HepG2 (cell line): ENCODE measurements around the gene ITGA2. TPM values are rescaled to one million over a fixed set of nuclear protein-coding genes. Genes with fewer than 3 reads are reported as not detected.

Source experiments
- CHD2 ChIP-seq: IDR thresholded peaks from 2 replicates; pipeline ENCODE4 v1.6.1; 2011; ENCODE audit warnings: low read depth, low read length, improper control_type of control experiment
- DNMT1 ChIP-seq: sonication (generic); formaldehyde crosslinking; IDR thresholded peaks from 2 replicates; pipeline ENCODE4 v1.5.1; 2020; ENCODE audit warnings: mild to moderate bottlenecking, missing genetic modification reagents
- FOSL2 ChIP-seq: sonication (generic); formaldehyde crosslinking; IDR thresholded peaks from 2 replicates; pipeline ENCODE4 v1.4.0; 2020; ENCODE audit warnings: missing genetic modification reagents
- ISL2 ChIP-seq: sonication (generic); formaldehyde crosslinking; IDR thresholded peaks from 2 replicates; pipeline ENCODE4 v1.5.0; 2020; ENCODE audit warnings: missing genetic modification reagents
- NR2F6 ChIP-seq, 2 experiments: IDR thresholded peaks; 2 replicates each; pipeline ENCODE4 v1.6.1; 2016; ENCODE audit warnings: antibody characterized with exemption in 1 of 2, mild to moderate bottlenecking in 1 of 2
- PRMT3 ChIP-seq: sonication (generic); formaldehyde crosslinking; IDR thresholded peaks from 2 replicates; pipeline ENCODE4 v1.8.1; 2022; ENCODE audit warnings: low read depth, mild to moderate bottlenecking, moderate library complexity, missing genetic modification reagents, borderline replicate concordance
- RFX3 ChIP-seq: IDR thresholded peaks from 2 replicates; pipeline ENCODE4 v1.6.1; 2016; ENCODE audit warnings: missing biosample characterization, missing genetic modification reagents
- RNF2 ChIP-seq: fragments of 450-650 bp; conservative IDR thresholded peaks from 2 replicates; pipeline ENCODE4 v1.6.1; 2016; ENCODE audit warnings: low read depth
- SAP130 ChIP-seq: IDR thresholded peaks from 2 replicates; pipeline ENCODE4 v1.6.1; 2016; ENCODE audit warnings: low read depth
- SMAD3 ChIP-seq: sonication (generic); formaldehyde crosslinking; IDR thresholded peaks from 2 replicates; pipeline ENCODE4 v1.4.0; 2020; ENCODE audit warnings: missing genetic modification reagents
- ZBTB8A ChIP-seq: sonication (generic); formaldehyde crosslinking; IDR thresholded peaks from 2 replicates; pipeline ENCODE4 v1.4.0; 2020; ENCODE audit warnings: mild to moderate bottlenecking, low read depth, missing genetic modification reagents, borderline replicate concordance
- ZFP41 ChIP-seq: sonication (generic); formaldehyde crosslinking; IDR thresholded peaks from 2 replicates; pipeline ENCODE4 v1.4.0; 2020; ENCODE audit warnings: mild to moderate bottlenecking, missing genetic modification reagents, borderline replicate concordance
- ZFP90 ChIP-seq: sonication (generic); formaldehyde crosslinking; IDR thresholded peaks from 2 replicates; pipeline ENCODE4 v1.8.0; 2022; ENCODE audit warnings: missing genetic modification reagents, mild to moderate bottlenecking, inconsistent platforms, borderline replicate concordance
- polyA plus RNA-seq, 8 experiments: library from polyadenylated mRNA; depleted of rRNA in 3 of 8; stranded (reverse) in 7 of 8; unstranded in 1 of 8; fragments of >200 nt; fragmentation: Illumina TruSeq in 4 of 8; extraction: Trizol in 4 of 8; gene quantifications; 2 replicates each; pipeline versions ENCODE4 v1.2.1 to v1.2.3, GENCODE V29; 2011 to 2016; ENCODE audit warnings: low read depth in 4 of 8, missing spikeins in 1 of 8, mixed read lengths in 1 of 8; ENCODE audit not compliant: insufficient read depth in 1 of 8
- total RNA-seq, 5 experiments: library from RNA; depleted of rRNA; stranded (reverse); fragments of >200 nt; fragmentation: Illumina TruSeq; extraction: Trizol; gene quantifications; 2 replicates each; pipeline ENCODE4 v1.2.3, GENCODE V29; 2016; ENCODE audit warnings: low read depth in 1 of 5
- TF ChIP-seq, protein P1 (sequence below): sonication (generic); formaldehyde crosslinking; IDR thresholded peaks from 2 replicates; pipeline ENCODE4 v1.4.0; 2020; ENCODE audit warnings: missing genetic modification reagents
- TF ChIP-seq, protein P2 (sequence below): sonication (generic); formaldehyde crosslinking; IDR thresholded peaks from 2 replicates; pipeline ENCODE4 v1.4.0; 2020; ENCODE audit warnings: missing genetic modification reagents
- TF ChIP-seq, protein P3 (sequence below): sonication (generic); formaldehyde crosslinking; conservative IDR thresholded peaks from 2 replicates; pipeline ENCODE4 v1.4.0; 2020; ENCODE audit warnings: missing genetic modification reagents
- TF ChIP-seq, protein P4 (sequence below): sonication (generic); formaldehyde crosslinking; IDR thresholded peaks from 2 replicates; pipeline ENCODE4 v1.4.0; 2020; ENCODE audit warnings: missing genetic modification reagents, borderline replicate concordance

The ITGA2 gene
- total and polyA plus RNA-seq, 2 of the 13 experiments (the other 11 are each of a cell fraction or from before 2014, with no cell fraction given) = 15.8 to 58.3 TPM

DNA sequence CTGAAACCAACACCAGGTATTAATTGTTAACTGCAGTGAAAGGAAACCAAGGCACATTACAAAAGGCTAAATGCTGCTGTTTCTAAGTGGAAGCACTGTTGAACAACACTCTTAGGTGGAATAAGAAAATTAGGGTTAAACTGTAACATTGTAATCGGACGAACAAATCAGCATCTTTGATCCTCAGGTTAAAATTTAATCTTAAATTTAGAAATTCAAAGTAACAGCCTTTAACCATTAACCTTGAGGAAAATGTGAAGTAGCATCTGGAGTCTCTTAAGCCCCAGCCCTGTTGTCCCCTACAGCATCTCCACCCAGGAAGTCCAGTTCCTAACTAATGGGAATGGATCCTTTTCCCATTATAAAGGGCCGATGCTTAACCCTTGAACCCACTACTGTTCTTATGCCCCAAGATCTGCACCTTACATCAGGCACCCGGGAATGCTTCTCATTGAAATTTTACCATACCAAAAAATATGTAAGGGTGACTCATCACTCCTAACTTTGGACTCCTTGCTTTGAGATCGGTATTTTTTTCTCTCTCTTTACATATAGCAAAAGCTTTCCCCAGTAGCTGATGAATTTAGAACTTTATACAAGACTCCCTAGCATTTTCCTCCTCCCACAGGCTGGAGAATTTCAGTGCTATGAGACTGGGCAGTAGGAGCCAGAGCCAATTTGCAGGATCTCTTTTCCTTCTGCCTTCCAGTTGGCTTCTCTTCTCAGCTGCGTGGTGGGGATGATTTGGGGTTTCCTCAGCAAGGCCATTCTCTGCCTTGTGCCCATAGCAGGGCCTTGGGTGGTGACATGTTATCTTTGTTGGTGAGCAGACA, 32.0 kb upstream of the ITGA2 start (continued):
- TF ChIP-seq, protein P1, sequence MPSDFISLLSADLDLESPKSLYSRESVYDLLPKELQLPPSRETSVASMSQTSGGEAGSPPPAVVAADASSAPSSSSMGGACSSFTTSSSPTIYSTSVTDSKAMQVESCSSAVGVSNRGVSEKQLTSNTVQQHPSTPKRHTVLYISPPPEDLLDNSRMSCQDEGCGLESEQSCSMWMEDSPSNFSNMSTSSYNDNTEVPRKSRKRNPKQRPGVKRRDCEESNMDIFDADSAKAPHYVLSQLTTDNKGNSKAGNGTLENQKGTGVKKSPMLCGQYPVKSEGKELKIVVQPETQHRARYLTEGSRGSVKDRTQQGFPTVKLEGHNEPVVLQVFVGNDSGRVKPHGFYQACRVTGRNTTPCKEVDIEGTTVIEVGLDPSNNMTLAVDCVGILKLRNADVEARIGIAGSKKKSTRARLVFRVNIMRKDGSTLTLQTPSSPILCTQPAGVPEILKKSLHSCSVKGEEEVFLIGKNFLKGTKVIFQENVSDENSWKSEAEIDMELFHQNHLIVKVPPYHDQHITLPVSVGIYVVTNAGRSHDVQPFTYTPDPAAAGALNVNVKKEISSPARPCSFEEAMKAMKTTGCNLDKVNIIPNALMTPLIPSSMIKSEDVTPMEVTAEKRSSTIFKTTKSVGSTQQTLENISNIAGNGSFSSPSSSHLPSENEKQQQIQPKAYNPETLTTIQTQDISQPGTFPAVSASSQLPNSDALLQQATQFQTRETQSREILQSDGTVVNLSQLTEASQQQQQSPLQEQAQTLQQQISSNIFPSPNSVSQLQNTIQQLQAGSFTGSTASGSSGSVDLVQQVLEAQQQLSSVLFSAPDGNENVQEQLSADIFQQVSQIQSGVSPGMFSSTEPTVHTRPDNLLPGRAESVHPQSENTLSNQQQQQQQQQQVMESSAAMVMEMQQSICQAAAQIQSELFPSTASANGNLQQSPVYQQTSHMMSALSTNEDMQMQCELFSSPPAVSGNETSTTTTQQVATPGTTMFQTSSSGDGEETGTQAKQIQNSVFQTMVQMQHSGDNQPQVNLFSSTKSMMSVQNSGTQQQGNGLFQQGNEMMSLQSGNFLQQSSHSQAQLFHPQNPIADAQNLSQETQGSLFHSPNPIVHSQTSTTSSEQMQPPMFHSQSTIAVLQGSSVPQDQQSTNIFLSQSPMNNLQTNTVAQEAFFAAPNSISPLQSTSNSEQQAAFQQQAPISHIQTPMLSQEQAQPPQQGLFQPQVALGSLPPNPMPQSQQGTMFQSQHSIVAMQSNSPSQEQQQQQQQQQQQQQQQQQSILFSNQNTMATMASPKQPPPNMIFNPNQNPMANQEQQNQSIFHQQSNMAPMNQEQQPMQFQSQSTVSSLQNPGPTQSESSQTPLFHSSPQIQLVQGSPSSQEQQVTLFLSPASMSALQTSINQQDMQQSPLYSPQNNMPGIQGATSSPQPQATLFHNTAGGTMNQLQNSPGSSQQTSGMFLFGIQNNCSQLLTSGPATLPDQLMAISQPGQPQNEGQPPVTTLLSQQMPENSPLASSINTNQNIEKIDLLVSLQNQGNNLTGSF (CRISPR knock-in tag) = no peak
- TF ChIP-seq, protein P2, sequence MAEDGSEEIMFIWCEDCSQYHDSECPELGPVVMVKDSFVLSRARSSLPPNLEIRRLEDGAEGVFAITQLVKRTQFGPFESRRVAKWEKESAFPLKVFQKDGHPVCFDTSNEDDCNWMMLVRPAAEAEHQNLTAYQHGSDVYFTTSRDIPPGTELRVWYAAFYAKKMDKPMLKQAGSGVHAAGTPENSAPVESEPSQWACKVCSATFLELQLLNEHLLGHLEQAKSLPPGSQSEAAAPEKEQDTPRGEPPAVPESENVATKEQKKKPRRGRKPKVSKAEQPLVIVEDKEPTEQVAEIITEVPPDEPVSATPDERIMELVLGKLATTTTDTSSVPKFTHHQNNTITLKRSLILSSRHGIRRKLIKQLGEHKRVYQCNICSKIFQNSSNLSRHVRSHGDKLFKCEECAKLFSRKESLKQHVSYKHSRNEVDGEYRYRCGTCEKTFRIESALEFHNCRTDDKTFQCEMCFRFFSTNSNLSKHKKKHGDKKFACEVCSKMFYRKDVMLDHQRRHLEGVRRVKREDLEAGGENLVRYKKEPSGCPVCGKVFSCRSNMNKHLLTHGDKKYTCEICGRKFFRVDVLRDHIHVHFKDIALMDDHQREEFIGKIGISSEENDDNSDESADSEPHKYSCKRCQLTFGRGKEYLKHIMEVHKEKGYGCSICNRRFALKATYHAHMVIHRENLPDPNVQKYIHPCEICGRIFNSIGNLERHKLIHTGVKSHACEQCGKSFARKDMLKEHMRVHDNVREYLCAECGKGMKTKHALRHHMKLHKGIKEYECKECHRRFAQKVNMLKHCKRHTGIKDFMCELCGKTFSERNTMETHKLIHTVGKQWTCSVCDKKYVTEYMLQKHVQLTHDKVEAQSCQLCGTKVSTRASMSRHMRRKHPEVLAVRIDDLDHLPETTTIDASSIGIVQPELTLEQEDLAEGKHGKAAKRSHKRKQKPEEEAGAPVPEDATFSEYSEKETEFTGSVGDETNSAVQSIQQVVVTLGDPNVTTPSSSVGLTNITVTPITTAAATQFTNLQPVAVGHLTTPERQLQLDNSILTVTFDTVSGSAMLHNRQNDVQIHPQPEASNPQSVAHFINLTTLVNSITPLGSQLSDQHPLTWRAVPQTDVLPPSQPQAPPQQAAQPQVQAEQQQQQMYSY (CRISPR knock-in tag) = 0 out of 2 replicates have a peak, but pooled peaks have one; percentile 56
- 0 out of 2 replicates have a peak, but pooled peaks have one; percentile 43 for TF ChIP-seq NR2F6 (IDR thresholded peaks at IDR 0.05)
- no peak for TF ChIP-seq NR2F6 (CRISPR knock-in tag; IDR thresholded peaks at IDR 0.05)
- no peak for TF ChIP-seq RFX3
- no peak for TF ChIP-seq SAP130
- peak; percentile 38; the same call in 1 of the 2 replicates for TF ChIP-seq ISL2 (CRISPR knock-in tag)
- no peak for TF ChIP-seq SMAD3
- TF ChIP-seq RNF2 = no peak
- no peak for TF ChIP-seq ZFP90
- TF ChIP-seq PRMT3 (CRISPR knock-in tag) = no peak
- TF ChIP-seq CHD2 = no peak
- TF ChIP-seq, protein P3, sequence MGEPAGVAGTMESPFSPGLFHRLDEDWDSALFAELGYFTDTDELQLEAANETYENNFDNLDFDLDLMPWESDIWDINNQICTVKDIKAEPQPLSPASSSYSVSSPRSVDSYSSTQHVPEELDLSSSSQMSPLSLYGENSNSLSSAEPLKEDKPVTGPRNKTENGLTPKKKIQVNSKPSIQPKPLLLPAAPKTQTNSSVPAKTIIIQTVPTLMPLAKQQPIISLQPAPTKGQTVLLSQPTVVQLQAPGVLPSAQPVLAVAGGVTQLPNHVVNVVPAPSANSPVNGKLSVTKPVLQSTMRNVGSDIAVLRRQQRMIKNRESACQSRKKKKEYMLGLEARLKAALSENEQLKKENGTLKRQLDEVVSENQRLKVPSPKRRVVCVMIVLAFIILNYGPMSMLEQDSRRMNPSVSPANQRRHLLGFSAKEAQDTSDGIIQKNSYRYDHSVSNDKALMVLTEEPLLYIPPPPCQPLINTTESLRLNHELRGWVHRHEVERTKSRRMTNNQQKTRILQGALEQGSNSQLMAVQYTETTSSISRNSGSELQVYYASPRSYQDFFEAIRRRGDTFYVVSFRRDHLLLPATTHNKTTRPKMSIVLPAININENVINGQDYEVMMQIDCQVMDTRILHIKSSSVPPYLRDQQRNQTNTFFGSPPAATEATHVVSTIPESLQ (CRISPR knock-in tag) = no peak
- TF ChIP-seq, protein P4, sequence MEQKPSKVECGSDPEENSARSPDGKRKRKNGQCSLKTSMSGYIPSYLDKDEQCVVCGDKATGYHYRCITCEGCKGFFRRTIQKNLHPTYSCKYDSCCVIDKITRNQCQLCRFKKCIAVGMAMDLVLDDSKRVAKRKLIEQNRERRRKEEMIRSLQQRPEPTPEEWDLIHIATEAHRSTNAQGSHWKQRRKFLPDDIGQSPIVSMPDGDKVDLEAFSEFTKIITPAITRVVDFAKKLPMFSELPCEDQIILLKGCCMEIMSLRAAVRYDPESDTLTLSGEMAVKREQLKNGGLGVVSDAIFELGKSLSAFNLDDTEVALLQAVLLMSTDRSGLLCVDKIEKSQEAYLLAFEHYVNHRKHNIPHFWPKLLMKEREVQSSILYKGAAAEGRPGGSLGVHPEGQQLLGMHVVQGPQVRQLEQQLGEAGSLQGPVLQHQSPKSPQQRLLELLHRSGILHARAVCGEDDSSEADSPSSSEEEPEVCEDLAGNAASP (CRISPR knock-in tag) = no peak
- TF ChIP-seq ZFP41 (CRISPR knock-in tag) = no peak
- TF ChIP-seq FOSL2 (CRISPR knock-in tag) = peak; percentile 71
- TF ChIP-seq DNMT1 (CRISPR knock-in tag) = no peak
- no peak for TF ChIP-seq ZBTB8A (CRISPR knock-in tag)
